Measurements from ENCODE around the gene AIG1. TPM values are rescaled to one million over a fixed set of nuclear protein-coding genes. Genes with fewer than 3 reads are reported as not detected.

The AIG1 gene
- total and polyA plus RNA-seq, 2 donors from 2014 or later: 57.3 to 146 TPM

DNA sequence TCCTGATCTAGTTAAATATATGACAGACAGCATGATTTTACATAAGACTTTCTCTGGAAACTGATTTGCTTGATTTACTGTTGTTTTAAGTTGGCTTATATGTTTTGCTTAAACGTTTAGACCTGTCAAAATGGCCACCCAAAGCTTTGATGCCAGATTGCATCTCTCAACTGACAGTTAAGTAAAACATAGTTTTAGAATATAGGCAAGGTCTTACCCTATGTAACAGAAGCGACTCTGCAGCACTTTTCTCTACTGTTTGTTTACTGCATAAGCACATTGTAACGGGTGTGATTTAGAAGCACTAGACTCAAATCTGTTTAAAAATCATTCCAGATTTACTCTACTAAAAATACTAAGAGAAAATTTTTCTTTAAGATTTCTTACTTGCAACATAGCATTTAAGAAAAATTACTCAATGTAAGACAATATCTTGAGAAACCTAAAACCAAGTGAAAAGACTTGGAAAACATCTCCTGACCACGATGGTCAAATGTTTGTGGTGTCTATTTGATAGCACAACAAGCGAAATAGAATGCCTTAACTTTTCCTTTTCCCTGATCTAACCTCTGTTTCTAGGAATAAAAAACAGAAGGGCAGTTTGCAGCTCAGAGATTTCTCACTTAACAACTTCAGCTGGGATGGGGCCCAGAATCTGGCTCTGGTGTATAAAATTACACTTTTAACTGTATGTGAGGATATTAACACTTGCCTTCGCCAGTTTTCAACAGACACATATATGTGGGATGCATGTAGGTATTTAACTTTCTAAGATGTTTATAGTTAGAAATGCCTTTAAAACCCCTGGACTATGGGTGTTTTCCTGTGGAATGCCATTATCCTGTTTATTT is 47.4 kb downstream of the AIG1 start:
- intact Hi-C loops (cut with DNase I): no loop called here
- DNase-seq: peak in 2 of 5 donors; percentile 49 to 56
- no peak for FAIRE-seq

DNA sequence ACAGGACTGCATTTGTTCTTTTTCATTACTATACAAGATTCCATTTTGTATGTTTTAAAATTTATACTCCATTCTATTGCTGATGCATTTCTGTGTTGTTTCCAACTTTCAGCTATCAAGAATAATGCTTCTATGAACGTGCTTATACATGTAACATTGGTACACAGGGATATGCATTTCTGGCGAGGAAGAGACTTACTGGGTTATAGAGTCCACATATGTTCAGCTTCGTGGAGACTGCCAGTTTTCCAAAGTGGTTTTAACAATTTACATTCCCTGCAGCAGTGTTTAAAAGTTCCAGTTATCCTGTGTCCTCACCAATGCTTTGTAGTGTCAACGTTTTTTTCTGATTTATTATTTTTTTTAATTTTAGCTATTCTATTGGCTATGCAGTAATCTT is 48.5 kb downstream of the AIG1 start:
- Histone ChIP-seq H3K9me3 (ENCODE audit: control insufficient read depth in 2 of 3, insufficient read depth in 1 of 3, low read length in 3 of 3) (no peaks in the 10 kb centered on the region), H3K4me1 (ENCODE audit: control insufficient read depth in 2 of 3, insufficient read depth in 2 of 3, low read depth in 1 of 3, low read length in 3 of 3) (no peaks in the 10 kb centered on the region), H3K27me3 (ENCODE audit: control insufficient read depth, insufficient read depth, low read length) (no peaks in the 10 kb centered on the region), H3K4me3 (ENCODE audit: low read length in 3 of 3) (no peak overlapping the region), H3K36me3 (ENCODE audit: control insufficient read depth in 2 of 3, insufficient read depth in 3 of 3, low read length in 3 of 3) (no peaks in the 10 kb centered on the region), H3K9ac (ENCODE audit: low read length in 3 of 3) (no peak overlapping the region), H3K27ac (ENCODE audit: low read depth in 2 of 2, low read length in 2 of 2) (no peak overlapping the region)
- intact Hi-C loops (cut with DNase I): no loop called here
- no peak for FAIRE-seq
- TF ChIP-seq, protein P1, sequence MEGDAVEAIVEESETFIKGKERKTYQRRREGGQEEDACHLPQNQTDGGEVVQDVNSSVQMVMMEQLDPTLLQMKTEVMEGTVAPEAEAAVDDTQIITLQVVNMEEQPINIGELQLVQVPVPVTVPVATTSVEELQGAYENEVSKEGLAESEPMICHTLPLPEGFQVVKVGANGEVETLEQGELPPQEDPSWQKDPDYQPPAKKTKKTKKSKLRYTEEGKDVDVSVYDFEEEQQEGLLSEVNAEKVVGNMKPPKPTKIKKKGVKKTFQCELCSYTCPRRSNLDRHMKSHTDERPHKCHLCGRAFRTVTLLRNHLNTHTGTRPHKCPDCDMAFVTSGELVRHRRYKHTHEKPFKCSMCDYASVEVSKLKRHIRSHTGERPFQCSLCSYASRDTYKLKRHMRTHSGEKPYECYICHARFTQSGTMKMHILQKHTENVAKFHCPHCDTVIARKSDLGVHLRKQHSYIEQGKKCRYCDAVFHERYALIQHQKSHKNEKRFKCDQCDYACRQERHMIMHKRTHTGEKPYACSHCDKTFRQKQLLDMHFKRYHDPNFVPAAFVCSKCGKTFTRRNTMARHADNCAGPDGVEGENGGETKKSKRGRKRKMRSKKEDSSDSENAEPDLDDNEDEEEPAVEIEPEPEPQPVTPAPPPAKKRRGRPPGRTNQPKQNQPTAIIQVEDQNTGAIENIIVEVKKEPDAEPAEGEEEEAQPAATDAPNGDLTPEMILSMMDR (IDR thresholded peaks at IDR 0.05; ENCODE audit: borderline replicate concordance, extremely low read depth, insufficient read depth): no peak
- no peak for DNase-seq

More for the DNA sequence above, 47.4 kb downstream of the AIG1 start:
- TF ChIP-seq, protein P1 (IDR thresholded peaks at IDR 0.05; ENCODE audit: borderline replicate concordance, extremely low read depth, insufficient read depth): no peak
- H3K4me3 ChIP-seq (ENCODE audit: low read length in 3 of 3): no peak overlapping the region
- H3K4me1 ChIP-seq (ENCODE audit: control insufficient read depth in 2 of 3, insufficient read depth in 2 of 3, low read depth in 1 of 3, low read length in 3 of 3): no peaks in the 10 kb centered on the region
- no peaks in the 10 kb centered on the region for H3K36me3 ChIP-seq (ENCODE audit: control insufficient read depth in 2 of 3, insufficient read depth in 3 of 3, low read length in 3 of 3)
- no peak overlapping the region for H3K27ac ChIP-seq (ENCODE audit: low read depth in 2 of 2, low read length in 2 of 2)
- no peak overlapping the region for H3K9ac ChIP-seq (ENCODE audit: low read length in 3 of 3)
- H3K9me3 ChIP-seq (ENCODE audit: control insufficient read depth in 2 of 3, insufficient read depth in 1 of 3, low read length in 3 of 3): no peaks in the 10 kb centered on the region
- no peaks in the 10 kb centered on the region for H3K27me3 ChIP-seq (ENCODE audit: control insufficient read depth, insufficient read depth, low read length)

DNA sequence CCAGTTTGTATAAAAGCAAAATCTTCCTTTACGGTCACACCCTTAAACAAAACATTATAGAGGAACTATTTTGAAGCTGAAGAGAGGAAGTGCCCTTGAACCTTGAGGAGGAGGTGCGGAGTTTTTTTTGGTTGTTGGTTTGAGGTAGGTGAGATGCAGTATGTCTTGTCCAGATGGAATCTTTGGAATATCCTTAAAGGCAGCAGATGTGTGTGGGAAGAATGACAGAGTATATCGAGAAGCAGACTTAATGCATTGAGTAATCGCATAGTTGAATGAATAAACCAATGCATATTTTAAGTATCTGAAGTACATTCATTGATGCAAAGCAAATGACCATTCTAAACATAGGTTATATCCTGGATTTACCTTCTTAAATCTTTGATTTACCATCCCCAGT is 49.9 kb downstream of the AIG1 start:
- intact Hi-C loops (cut with DNase I): no loop called here
- no peak for DNase-seq
- Histone ChIP-seq H3K4me1 (ENCODE audit: control insufficient read depth in 2 of 3, insufficient read depth in 2 of 3, low read depth in 1 of 3, low read length in 3 of 3) (no peaks in the 10 kb centered on the region), H3K9me3 (ENCODE audit: control insufficient read depth in 2 of 3, insufficient read depth in 1 of 3, low read length in 3 of 3) (no peaks in the 10 kb centered on the region), H3K36me3 (ENCODE audit: control insufficient read depth in 2 of 3, insufficient read depth in 3 of 3, low read length in 3 of 3) (no peaks in the 10 kb centered on the region), H3K27ac (ENCODE audit: low read depth in 2 of 2, low read length in 2 of 2) (no peak overlapping the region), H3K4me3 (ENCODE audit: low read length in 3 of 3) (no peak overlapping the region), H3K9ac (ENCODE audit: low read length in 3 of 3) (no peak overlapping the region), H3K27me3 (ENCODE audit: control insufficient read depth, insufficient read depth, low read length) (no peaks in the 10 kb centered on the region)
- no peak for FAIRE-seq
- TF ChIP-seq, protein P1 (IDR thresholded peaks at IDR 0.05; ENCODE audit: borderline replicate concordance, extremely low read depth, insufficient read depth): no peak
